K562 (cell line): Measurements from ENCODE around the gene GTF2A1. TPM values are rescaled to one million over a fixed set of nuclear protein-coding genes. Genes with fewer than 3 reads are reported as not detected.

Experiments
- CTCF ChIP-seq, 3 experiments: IDR thresholded peaks in 2 of 3; conservative IDR thresholded peaks in 1 of 3; 2 replicates each; pipeline ENCODE4 v1.5.1; 2011 to 2012; ENCODE audit warnings: low read length in 3 of 3, mild to moderate bottlenecking in 3 of 3, control low read depth in 2 of 3, improper control_type of control experiment in 1 of 3, inconsistent platforms in 1 of 3, low read depth in 1 of 3, mixed read lengths in 1 of 3, moderate library complexity in 1 of 3; ENCODE audit not compliant: insufficient read depth in 2 of 3
- CXXC5 ChIP-seq: fragments of 250-450 bp; sonication (Bioruptor Pico); IDR thresholded peaks from 2 replicates; pipeline ENCODE4 v1.8.0; 2022; ENCODE audit warnings: inconsistent platforms, mild to moderate bottlenecking, moderate library complexity
- FOSL1 ChIP-seq: fragments of 200-800 bp; sonication (Bioruptor generic); conservative IDR thresholded peaks from 2 replicates; pipeline ENCODE4 v1.6.1; 2016; ENCODE audit warnings: missing genetic modification characterization, missing compliant biosample characterization
- JUND ChIP-seq, 2 experiments: IDR thresholded peaks; 2 replicates in 1 of 2; 3 replicates in 1 of 2; pipeline ENCODE4 v1.6.1; 2011; ENCODE audit warnings: borderline replicate concordance in 2 of 2, low read depth in 2 of 2, low read length in 2 of 2, improper control_type of control experiment in 1 of 2, missing biosample characterization in 1 of 2, missing genetic modification characterization in 1 of 2, missing genetic modification reagents in 1 of 2
- L3MBTL2 ChIP-seq: fragments of 450-650 bp; IDR thresholded peaks from 2 replicates; pipeline ENCODE4 v1.6.1; 2016; ENCODE audit warnings: mild to moderate bottlenecking, moderate library complexity
- MLLT1 ChIP-seq, 2 experiments: fragments of 450-650 bp; IDR thresholded peaks; 2 replicates each; pipeline ENCODE4 v1.6.1; 2016
- NCOR1 ChIP-seq: fragments of 450-650 bp; IDR thresholded peaks from 2 replicates; pipeline ENCODE4 v1.6.1; 2016; ENCODE audit warnings: mild to moderate bottlenecking, moderate library complexity
- NFE2 ChIP-seq: IDR thresholded peaks from 2 replicates; pipeline ENCODE4 v1.6.1; 2014; ENCODE audit warnings: antibody characterized with exemption, low read depth
- NFIX ChIP-seq: fragments of 250-450 bp; sonication (Bioruptor Pico); IDR thresholded peaks from 2 replicates; pipeline ENCODE4 v1.4.0; 2020; ENCODE audit warnings: low read depth, mild to moderate bottlenecking, moderate library complexity
- PATZ1 ChIP-seq: fragments of 250-450 bp; sonication (Bioruptor Pico); IDR thresholded peaks from 2 replicates; pipeline ENCODE4 v1.5.0; 2020; ENCODE audit warnings: mild to moderate bottlenecking, borderline replicate concordance
- TEAD2 ChIP-seq: fragments of 450-650 bp; IDR thresholded peaks from 2 replicates; pipeline ENCODE4 v1.6.1; 2016; ENCODE audit warnings: missing genetic modification characterization, control low read depth, missing compliant biosample characterization
- TEAD4 ChIP-seq, 2 experiments: sonication (generic) in 1 of 2; formaldehyde crosslinking in 1 of 2; IDR thresholded peaks; 2 replicates each; pipeline versions ENCODE4 v1.6.1 to v1.8.0; 2012 to 2022; ENCODE audit warnings: borderline replicate concordance in 1 of 2, inconsistent platforms in 1 of 2, low read length in 1 of 2, mild to moderate bottlenecking in 1 of 2, missing genetic modification reagents in 1 of 2
- ZNF561 ChIP-seq: fragments of 450-650 bp; formaldehyde crosslinking; conservative IDR thresholded peaks from 2 replicates; pipeline ENCODE4 v1.4.0; 2020; ENCODE audit warnings: mild to moderate bottlenecking, moderate library complexity
- polyA plus RNA-seq, 8 experiments: library from polyadenylated mRNA; depleted of rRNA in 4 of 8; stranded (reverse) in 5 of 8; unstranded in 3 of 8; fragments of >200 nt; fragmentation: Nextera tagmentation in 2 of 8; fragmentation: Illumina TruSeq in 1 of 8; extraction: Ambion mirVana in 2 of 8; extraction: Trizol in 1 of 8; gene quantifications; 2 replicates each; pipeline versions ENCODE4 v1.2.1 to v1.2.3, GENCODE V29; 2011 to 2014; ENCODE audit warnings: inconsistent platforms in 1 of 8, missing spikeins in 1 of 8
- total RNA-seq, 7 experiments: library from RNA; depleted of rRNA in 6 of 7; stranded (reverse); fragments of >200 nt in 6 of 7; fragmentation: Illumina TruSeq in 2 of 7; extraction: Trizol in 2 of 7; gene quantifications; 2 replicates each; pipeline versions ENCODE4 v1.2.1 to v1.2.3, GENCODE V29; 2011 to 2021; ENCODE audit warnings: low replicate concordance in 1 of 7

The GTF2A1 gene
- total and polyA plus RNA-seq, 9 of the 15 experiments (the other 6 are each of a cell fraction or from before 2014, with no cell fraction given) = 3.4 to 22.8 (median 14.7) TPM

- TF ChIP-seq PATZ1 = no peak
- TF ChIP-seq CXXC5 = 0 out of 2 replicates have a peak, but pooled peaks have one; percentile 28
- peak; percentile 44; the same call in 1 of the 2 replicates for TF ChIP-seq NCOR1
- peak in 1 of 2 experiments; percentile 9; a peak in 1 of 4 replicates for TF ChIP-seq MLLT1 (IDR thresholded peaks at IDR 0.05)
- TF ChIP-seq NFIX (CRISPR knock-in tag) = no peak
- no peak for TF ChIP-seq JUND (IDR thresholded peaks at IDR 0.05; ENCODE audit: borderline replicate concordance, low read depth, low read length)
- peak; percentile 78; the same call in 2 of the 3 replicates for TF ChIP-seq JUND (tag; IDR thresholded peaks at IDR 0.05; ENCODE audit: borderline replicate concordance, low read depth, low read length)
- peak; percentile 84 for TF ChIP-seq L3MBTL2
- TF ChIP-seq ZNF561 (CRISPR knock-in tag) = no peak
- TF ChIP-seq CTCF (IDR thresholded peaks at IDR 0.05 in 2 of 3, conservative IDR thresholded peaks at IDR 0.05 in 1 of 3; ENCODE audit: insufficient read depth in 2 of 3, low read depth in 1 of 3, low read length in 3 of 3) = 0 out of 6 replicates have a peak, but pooled peaks of 2 of the 3 experiments have one; percentile 14 to 15
- TF ChIP-seq NFE2 = peak; percentile 65
- peak; percentile 54 for TF ChIP-seq FOSL1
- TF ChIP-seq TEAD2 (tag) = 0 out of 2 replicates have a peak, but pooled peaks have one; percentile 11
- peak; percentile 67 for TF ChIP-seq TEAD4 (IDR thresholded peaks at IDR 0.05; ENCODE audit: low read length)
- no peak for TF ChIP-seq TEAD4 (CRISPR knock-in tag; IDR thresholded peaks at IDR 0.05; ENCODE audit: borderline replicate concordance)
These were observed 47.3 kb upstream of the GTF2A1 start (continued) for GRCh38 chr14:81268016-81268416.
